Upper lobe of right lung (tissue), 1 donor: ENCODE measurements around the gene PRKN. TPM values are rescaled to one million over a fixed set of nuclear protein-coding genes. Genes with fewer than 3 reads are reported as not detected.

Experiments
- ATAC-seq: fragments of 200-7000 bp; cut with Tn5 transposase; one replicate; pipeline ENCODE4 v1.9.1; 2020; ENCODE audit warnings: mild to moderate bottlenecking, moderate library complexity
- DNase-seq: peaks from one replicate; pipeline ENCODE4 v3.0.0-alpha.2; 2020
- H3K27ac ChIP-seq: fragments of 200-600 bp; one replicate; pipeline ENCODE4 v1.8.0; 2022
- H3K27me3 ChIP-seq: fragments of 200-600 bp; one replicate; pipeline ENCODE4 v1.8.0; 2022; ENCODE audit warnings: mild to moderate bottlenecking
- H3K36me3 ChIP-seq: fragments of 200-600 bp; one replicate; pipeline ENCODE4 v1.8.0; 2022
- H3K4me1 ChIP-seq: fragments of 200-600 bp; one replicate; pipeline ENCODE4 v1.8.0; 2022
- H3K4me3 ChIP-seq: fragments of 200-600 bp; one replicate; pipeline ENCODE4 v1.8.0; 2022; ENCODE audit warnings: mild to moderate bottlenecking
- H3K9me3 ChIP-seq: fragments of 200-600 bp; one replicate; pipeline ENCODE4 v1.8.0; 2022
- intact Hi-C: fragments of 100-400 bp; cut with DNase I; formaldehyde crosslinking; loops from one replicate; pipeline ENCODE4 v1.11.0; 2022
- total RNA-seq: library from RNA; stranded (reverse); fragmentation: NEBNext Ultra II Directional; extraction: Animal tissue kit (Norgen Biotek cat#: 25700); gene quantifications from one replicate; pipeline ENCODE4 v1.2.1, GENCODE V29; 2021
- TF ChIP-seq, protein P1 (sequence below): fragments of 200-600 bp; IDR thresholded peaks from one replicate; pipeline ENCODE4 v1.8.0; 2022; ENCODE audit warnings: antibody characterized with exemption
- donor health status: DM: no; HTN: yes; CAD: no; lungs with severe emphysema.

PRKN gene
- total RNA-seq, 1 donor from 2014 or later, result 2.7 TPM

DNA sequence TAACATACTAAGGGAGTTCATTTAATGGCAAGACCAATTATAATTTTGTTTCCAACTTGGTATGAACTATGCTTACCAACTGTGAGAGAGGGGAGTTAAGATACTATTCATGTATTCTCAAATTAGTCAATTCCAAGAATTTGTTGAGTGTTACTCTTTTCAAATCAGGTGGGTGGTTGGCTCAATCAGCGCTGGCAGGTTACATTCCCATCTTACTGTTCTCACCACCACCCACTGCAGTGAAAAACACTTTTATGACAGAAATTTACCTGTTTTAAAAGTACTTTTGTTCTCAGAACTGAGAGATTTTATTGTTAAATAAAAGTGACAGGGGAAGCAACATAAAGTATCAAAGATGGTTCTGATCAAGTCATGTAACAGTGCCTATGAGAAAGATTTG lies 642.0 kb downstream of the PRKN start:
- no peak for DNase-seq
- no peak overlapping the region for H3K27ac ChIP-seq
- H3K4me3 ChIP-seq, result no peak overlapping the region
- H3K36me3 ChIP-seq, result no peaks in the 10 kb centered on the region
- ATAC-seq, result no peak
- H3K9me3 ChIP-seq, result no peaks in the 10 kb centered on the region
- H3K27me3 ChIP-seq, result no peaks in the 10 kb centered on the region
- intact Hi-C loops, result no loop called here
- TF ChIP-seq, protein P1, sequence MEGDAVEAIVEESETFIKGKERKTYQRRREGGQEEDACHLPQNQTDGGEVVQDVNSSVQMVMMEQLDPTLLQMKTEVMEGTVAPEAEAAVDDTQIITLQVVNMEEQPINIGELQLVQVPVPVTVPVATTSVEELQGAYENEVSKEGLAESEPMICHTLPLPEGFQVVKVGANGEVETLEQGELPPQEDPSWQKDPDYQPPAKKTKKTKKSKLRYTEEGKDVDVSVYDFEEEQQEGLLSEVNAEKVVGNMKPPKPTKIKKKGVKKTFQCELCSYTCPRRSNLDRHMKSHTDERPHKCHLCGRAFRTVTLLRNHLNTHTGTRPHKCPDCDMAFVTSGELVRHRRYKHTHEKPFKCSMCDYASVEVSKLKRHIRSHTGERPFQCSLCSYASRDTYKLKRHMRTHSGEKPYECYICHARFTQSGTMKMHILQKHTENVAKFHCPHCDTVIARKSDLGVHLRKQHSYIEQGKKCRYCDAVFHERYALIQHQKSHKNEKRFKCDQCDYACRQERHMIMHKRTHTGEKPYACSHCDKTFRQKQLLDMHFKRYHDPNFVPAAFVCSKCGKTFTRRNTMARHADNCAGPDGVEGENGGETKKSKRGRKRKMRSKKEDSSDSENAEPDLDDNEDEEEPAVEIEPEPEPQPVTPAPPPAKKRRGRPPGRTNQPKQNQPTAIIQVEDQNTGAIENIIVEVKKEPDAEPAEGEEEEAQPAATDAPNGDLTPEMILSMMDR, result no peak
- no peaks in the 10 kb centered on the region for H3K4me1 ChIP-seq

DNA sequence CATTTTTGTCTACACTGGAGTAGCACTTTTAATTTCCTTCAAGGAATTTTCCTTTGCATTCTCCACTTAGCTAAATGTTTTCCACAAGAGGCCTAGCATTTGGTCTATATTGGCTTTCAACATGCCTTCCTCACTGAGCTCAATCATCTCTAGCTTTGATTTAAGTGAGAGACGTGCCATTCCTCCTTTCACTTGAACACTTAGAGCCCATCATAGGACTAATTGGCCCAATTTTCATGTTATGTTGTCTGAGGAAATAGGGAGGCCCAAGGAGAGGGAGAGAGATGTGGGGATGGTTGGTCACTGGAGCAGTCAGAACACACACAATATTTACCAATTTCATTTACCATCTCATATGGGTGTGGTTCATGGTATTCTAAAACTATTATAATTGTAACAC lies 645.0 kb downstream of the PRKN start:
- no peaks in the 10 kb centered on the region for H3K4me1 ChIP-seq
- ATAC-seq (no peak), DNase-seq (no peak)
- no peaks in the 10 kb centered on the region for H3K9me3 ChIP-seq
- intact Hi-C loops, result no loop called here
- no peak overlapping the region for H3K27ac ChIP-seq
- no peak overlapping the region for H3K4me3 ChIP-seq
- TF ChIP-seq, protein P1, result no peak
- no peaks in the 10 kb centered on the region for H3K36me3 ChIP-seq
- no peaks in the 10 kb centered on the region for H3K27me3 ChIP-seq

GRCh38 chr6:162078667-162079066 lies 648.9 kb downstream of the PRKN start:
- no peak for ATAC-seq
- Histone ChIP-seq H3K27ac (no peak overlapping the region), H3K9me3 (no peaks in the 10 kb centered on the region), H3K27me3 (no peaks in the 10 kb centered on the region), H3K4me1 (no peaks in the 10 kb centered on the region), H3K36me3 (no peaks in the 10 kb centered on the region), H3K4me3 (no peak overlapping the region)
- intact Hi-C loops, result no loop called here
- TF ChIP-seq, protein P1, result no peak
- no peak for DNase-seq

DNA sequence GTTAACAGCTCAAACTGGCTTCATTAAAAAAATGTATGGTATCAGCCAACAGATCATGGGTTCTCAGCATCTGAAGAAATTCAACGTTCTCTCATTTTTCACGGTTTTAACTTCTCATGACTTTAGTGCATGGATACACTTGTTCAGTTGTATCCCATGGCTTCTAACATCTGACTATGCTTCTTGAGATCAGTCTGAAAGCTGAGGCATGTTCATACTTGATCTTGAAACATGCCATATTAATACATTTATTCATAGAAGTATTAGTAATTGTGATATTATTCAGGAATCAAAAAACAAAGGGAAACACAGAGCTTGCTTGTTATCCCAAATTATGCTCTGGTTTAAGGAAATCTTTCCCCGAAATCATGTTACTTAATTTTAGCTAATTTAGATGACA lies 649.4 kb downstream of the PRKN start:
- Histone ChIP-seq H3K36me3 (no peaks in the 10 kb centered on the region), H3K4me1 (no peaks in the 10 kb centered on the region), H3K27me3 (no peaks in the 10 kb centered on the region), H3K4me3 (no peak overlapping the region), H3K9me3 (no peaks in the 10 kb centered on the region), H3K27ac (no peak overlapping the region)
- ATAC-seq (no peak), DNase-seq (no peak)
- intact Hi-C loops, result no loop called here
- TF ChIP-seq, protein P1, result no peak

DNA sequence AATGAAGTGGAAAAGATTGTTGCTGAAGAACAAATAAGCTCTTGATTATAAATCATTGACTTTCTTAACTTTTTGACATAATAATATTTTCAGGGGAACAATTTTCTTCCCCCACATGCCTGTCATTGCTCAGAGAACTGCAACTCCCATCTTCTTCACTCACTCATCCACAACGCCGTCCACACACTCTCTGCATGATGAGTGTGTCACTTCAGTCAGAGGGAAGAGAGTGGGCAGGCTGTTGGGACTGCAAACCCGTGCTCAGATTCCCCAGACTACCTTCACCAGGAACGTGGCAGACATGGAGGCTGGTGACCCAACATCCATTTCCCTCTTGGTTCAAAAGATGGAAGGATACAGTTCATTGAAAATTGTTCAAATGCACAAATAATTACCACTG lies 650.8 kb downstream of the PRKN start:
- H3K27ac ChIP-seq, result no peak overlapping the region
- no peaks in the 10 kb centered on the region for H3K36me3 ChIP-seq
- DNase-seq (no peak), ATAC-seq (no peak)
- no peaks in the 10 kb centered on the region for H3K9me3 ChIP-seq
- TF ChIP-seq, protein P1, result no peak
- no peaks in the 10 kb centered on the region for H3K4me1 ChIP-seq
- intact Hi-C loops, result no loop called here
- H3K4me3 ChIP-seq, result no peak overlapping the region
- H3K27me3 ChIP-seq, result no peaks in the 10 kb centered on the region

- Histone ChIP-seq H3K27ac (no peak overlapping the region), H3K4me1 (no peaks in the 10 kb centered on the region), H3K9me3 (no peaks in the 10 kb centered on the region), H3K4me3 (no peak overlapping the region), H3K36me3 (no peaks in the 10 kb centered on the region), H3K27me3 (no peaks in the 10 kb centered on the region)
- intact Hi-C loops, result no loop called here
- no peak for DNase-seq
- TF ChIP-seq, protein P1, result no peak
- ATAC-seq, result no peak
Measured at GRCh38 chr6:162074641-162075275, 652.8 kb downstream of the PRKN start.
